Activated CD4-positive, alpha-beta T cell treated with anti-CD3 and anti-CD28 coated beads for 1 hour (primary cell): Measurements from ENCODE around the gene STAP1.
"Not testable (repeated sequence)": the region's sequence is repeated elsewhere in the genome, so short reads cannot be mapped to it uniquely, and the experiment has no call there.

ENCODE experiments used
- DNase-seq: peaks from one replicate; pipeline ENCODE4 v3.0.0-alpha.2; 2020

The STAP1 gene

GRCh38 chr4:67558493-67558892 is at the start of gene STAP1:
TSS of gene STAP1 (plus strand) at chr4:67558727. CDS start at chr4:67558810, 83 bp downstream.
- DNase-seq, result no peak

GRCh38 chr4:67512501-67512900 is 46.0 kb upstream of the STAP1 start:
- DNase-seq, result no peak

- no peak for DNase-seq
Measured at GRCh38 chr4:67520141-67520540, 38.4 kb upstream of the STAP1 start.

- DNase-seq, result no peak
Measured at GRCh38 chr4:67521506-67521905, 37.0 kb upstream of the STAP1 start.

- no peak for DNase-seq
Measured at GRCh38 chr4:67522230-67522629, 36.3 kb upstream of the STAP1 start.

- DNase-seq, result no peak
Measured at GRCh38 chr4:67522851-67523671, 35.5 kb upstream of the STAP1 start.

DNA sequence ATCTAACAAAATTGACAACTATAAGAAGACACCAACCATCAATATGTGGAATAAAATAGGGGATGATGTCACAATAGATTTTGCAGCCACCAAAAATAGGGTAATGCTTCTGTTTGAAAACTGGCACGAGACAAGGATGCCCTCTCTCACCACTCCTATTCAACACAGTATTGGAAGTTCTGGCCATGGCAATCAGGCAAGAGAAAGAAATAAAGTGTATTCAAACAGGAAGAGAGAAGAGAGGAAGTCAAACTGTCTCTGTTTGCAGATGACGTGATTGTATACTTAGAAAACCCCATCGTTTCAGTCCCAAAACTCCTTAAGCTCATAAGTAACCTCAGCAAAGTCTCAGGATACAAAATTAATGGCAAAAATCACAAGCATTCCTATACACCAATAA is 34.4 kb upstream of the STAP1 start:
- not testable (repeated sequence) for DNase-seq

DNA sequence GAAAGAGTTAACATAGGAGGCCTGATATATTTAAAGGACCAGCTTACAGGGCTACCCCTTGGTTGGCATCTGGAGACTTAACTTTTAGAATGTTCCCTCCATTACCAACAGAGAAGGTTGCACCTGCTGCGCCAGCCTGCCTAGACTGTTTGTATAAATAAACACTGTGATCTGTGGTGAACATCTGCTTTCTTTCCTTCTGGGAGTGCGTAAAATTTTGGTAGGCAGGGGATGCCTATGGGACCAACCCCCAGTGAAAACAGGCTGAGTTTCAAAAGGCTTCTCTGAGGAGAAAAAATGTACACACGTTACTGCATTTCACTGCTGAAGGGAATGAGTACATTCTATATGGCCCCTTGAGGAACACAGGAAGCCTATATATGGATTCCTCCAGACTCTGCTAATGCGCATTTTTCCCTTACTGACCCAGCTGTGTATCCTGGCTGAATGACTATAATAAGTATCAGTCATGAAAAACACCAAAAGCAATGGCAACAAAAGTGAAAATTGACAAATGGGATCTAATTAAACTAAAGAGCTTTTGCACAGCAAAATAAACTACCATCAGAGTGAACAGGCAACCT is 27.1 kb upstream of the STAP1 start:
- no peak for DNase-seq

- not testable (repeated sequence) for DNase-seq
Measured at GRCh38 chr4:67532397-67532796, 26.1 kb upstream of the STAP1 start.

- no peak for DNase-seq
Measured at GRCh38 chr4:67533112-67533511, 25.4 kb upstream of the STAP1 start.

GRCh38 chr4:67535280-67535840 is 23.2 kb upstream of the STAP1 start:
- no peak for DNase-seq

DNA sequence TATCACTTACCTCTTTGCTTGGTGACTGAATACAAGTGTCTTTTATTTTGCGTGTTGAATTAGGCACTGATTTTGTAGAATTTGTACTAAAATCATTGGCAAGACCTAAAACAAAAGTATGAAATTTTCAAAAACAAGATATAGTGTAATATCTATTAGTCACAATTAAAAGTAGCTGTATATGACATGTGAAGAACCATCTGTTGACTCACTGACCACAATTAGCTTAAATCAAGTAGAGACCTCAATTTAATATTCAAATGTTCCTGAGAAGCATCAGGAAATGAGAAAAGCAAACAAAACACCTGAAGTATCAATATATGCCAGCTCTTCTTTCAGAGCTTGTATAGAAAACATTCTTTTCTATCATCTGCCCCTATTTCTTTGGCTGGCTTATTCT is 18.7 kb upstream of the STAP1 start:
- no peak for DNase-seq

DNA sequence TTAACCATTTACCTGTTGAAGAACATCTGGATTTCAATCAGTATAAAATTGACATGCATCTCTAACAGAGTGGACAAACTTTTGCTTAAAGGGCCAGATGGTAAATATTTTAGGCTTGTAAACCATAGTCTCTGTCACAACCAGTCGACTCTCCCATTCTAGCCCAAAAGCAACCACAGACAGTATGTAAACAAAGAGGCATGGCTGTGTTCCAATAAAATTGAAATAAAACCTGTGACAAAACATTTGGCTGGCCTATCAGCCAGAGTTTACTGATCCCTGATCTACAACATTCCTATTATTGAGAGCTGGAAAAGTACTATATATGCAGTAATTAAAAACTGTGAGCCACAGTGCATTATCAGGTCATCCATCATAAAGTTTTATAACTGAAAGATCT is 16.5 kb upstream of the STAP1 start:
- DNase-seq, result no peak

- peak; percentile 82 for DNase-seq
Measured at GRCh38 chr4:67545199-67546003, 13.1 kb upstream of the STAP1 start, which contains the start of gene CENPC. TSS of gene CENPC (minus strand) at chr4:67545503. CDS start at chr4:67545355, 148 bp downstream.

DNA sequence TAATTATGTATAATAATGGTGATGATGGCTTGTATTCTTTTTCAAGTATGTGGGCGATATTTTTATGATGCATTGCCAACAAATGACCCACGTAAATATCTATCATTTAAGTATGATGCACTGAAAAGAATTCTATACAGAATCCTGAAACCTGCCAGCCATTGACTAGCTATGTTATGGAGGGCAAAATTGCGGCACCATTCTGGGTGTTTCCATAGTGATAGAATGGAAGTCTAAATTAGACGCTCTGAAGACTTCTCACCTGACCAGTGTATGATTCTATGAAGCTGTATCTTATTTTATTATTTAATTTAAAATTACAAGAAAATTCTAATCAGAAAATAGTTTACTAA is 12.5 kb upstream of the STAP1 start:
- no peak for DNase-seq

- DNase-seq, result no peak
Measured at GRCh38 chr4:67546971-67547370, 11.6 kb upstream of the STAP1 start.

DNA sequence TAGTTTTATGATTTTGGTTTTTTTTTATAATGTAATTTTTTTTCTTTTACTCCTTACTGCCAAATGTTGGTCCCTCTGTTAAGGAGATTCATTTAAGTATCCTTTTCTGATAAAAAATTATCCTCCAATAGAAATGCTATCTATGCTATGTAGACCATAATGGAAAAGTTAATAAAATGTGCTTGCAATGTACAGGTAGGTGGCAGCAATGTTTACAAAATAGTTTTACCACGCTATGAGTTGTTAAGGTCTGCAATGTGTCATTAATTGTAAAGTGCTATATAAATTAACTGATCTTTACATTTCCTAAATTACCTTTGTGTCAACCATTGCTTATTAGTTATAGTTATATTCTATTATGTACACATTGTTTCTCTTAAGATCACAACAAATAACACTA is 9.4 kb upstream of the STAP1 start:
- DNase-seq, result no peak

GRCh38 chr4:67550451-67550850 is 8.1 kb upstream of the STAP1 start:
- no peak for DNase-seq

DNA sequence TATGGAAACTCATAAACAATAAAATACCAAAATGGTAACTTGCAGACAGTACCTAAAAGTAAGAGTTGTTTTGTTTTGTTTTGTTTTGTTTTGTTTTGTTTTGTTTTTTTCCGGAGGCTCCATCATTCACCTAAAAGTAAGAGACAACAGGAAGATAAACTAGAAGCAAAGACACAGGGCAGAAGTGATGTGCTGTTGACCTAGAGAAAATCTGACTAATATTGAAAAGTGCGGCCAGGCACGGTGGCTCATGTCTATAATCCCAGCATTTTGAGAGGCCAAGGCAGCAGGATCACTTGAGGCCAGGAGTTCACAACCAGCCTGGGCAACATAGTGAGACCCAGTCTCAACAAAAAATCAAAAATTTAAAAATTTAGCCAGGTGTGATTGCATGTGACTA is 7.7 kb upstream of the STAP1 start:
- no peak for DNase-seq

DNA sequence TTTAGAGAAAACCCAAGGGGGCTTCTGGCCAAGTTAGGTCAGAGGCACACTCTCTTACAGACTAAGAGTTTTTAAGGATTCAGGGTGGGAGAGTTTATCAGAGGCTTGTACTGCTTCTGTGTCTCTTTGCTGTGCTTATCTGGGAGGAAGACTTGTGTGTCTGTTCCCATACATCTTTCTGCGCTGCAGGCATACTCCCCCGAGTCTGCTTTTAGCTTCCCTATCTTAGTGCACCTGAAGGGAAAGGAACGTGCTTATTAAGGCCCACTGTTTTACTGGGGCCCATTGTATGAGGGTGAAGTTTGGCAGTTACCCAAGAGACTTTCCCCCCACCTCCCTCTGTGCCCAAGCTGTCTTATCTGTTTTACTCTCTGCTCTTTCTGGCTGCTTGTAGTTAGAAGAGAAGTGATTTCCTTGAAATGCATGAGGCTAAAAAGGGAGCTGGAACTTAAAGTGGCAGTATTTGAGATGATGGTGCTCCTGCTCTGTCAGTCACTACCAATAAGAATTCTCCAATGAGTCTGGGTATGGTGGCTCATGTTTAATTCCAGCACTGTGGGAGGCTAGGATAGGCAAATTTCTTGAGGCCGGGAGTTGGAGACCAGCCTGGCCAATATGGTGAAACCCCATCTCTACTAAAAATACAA is 6.3 kb upstream of the STAP1 start:
- not testable (repeated sequence) for DNase-seq

GRCh38 chr4:67554096-67554495 is 4.4 kb upstream of the STAP1 start:
- no peak for DNase-seq

GRCh38 chr4:67555447-67555846 is 3.1 kb upstream of the STAP1 start:
- no peak for DNase-seq

DNA sequence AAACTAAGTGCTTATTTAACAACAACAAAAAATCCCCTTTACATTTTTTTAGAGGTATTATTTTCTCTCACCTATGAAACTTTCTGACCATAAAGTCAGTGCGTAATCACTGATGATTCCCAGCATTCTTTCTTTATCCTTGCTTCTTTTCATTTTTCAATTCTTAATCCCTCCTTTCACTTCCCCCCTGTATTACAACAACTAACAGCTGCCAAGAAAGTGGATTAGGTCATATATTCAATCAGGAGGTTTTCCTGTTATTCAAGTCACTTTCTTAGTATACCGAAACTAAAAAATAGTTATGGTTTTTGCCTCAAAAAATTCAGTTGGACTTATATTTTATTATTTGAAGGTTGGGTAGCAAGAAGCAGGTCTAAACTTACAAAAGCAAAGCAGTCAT is 2.1 kb upstream of the STAP1 start:
- DNase-seq, result no peak
